GM19452 (cell line): ENCODE measurements around the gene PDC.
"Not testable (repeated sequence)": the region's sequence is repeated elsewhere in the genome, so short reads cannot be mapped to it uniquely, and the experiment has no call there.

Source experiments
- ATAC-seq: cut with Tn5 transposase; IDR thresholded peaks from one replicate; pipeline ENCODE4 v1.9.1; 2021; ENCODE audit not compliant: unreplicated experiment

PDC gene

GRCh38 chr1:186473047-186473446 is 12.1 kb upstream of the PDC start:
- ATAC-seq: no peak

- ATAC-seq: no peak
These were observed 5.0 kb upstream of the PDC start for GRCh38 chr1:186465946-186466345.

GRCh38 chr1:186465491-186465890 is 4.6 kb upstream of the PDC start:
- not testable (repeated sequence) for ATAC-seq

- ATAC-seq: no peak
These were observed 3.0 kb upstream of the PDC start for GRCh38 chr1:186463926-186464325.

DNA sequence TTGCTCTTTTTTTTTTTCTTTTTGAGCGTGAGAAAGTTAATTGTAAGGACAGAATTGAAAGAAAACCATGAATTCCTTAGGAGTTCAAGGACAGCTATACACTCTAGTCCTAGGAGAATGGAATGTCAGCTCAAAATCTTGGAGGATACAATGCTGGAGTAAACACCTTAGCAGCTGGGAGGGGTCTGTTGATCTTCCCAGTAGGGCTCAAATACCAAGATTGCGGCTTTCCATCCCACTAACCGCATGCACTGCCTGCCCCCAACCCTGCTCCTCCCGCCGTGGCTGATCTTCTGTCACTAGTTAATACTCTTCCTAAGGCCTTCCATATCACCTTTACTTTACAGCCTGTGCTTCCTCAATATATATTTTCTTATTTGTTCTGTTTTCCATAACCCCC is 2.6 kb upstream of the PDC start:
- ATAC-seq: no peak

GRCh38 chr1:186459161-186459560 is 1.8 kb downstream of the PDC start:
- ATAC-seq: not testable (repeated sequence)

GRCh38 chr1:186456729-186457255 is 4.1 kb downstream of the PDC start:
- no peak for ATAC-seq

DNA sequence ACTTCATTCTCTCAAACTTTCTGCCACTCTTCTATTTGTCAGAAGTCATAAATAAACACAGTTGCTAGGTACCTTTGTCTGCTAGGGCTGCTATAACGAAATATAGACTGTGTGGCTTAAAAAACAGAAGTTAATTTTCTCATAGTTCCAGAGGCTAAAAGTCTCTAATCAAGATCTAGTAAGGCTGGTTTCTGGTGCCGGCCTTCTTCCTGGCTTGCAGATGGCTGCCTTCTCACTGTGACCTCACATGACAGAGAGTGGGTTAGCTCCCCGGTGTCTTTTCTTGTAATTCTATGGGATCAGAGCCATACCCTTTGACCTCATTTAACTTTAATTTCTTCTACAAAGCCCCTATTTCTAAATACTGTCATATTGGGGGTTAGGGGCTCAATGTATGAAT is 5.9 kb downstream of the PDC start:
- ATAC-seq: no peak

DNA sequence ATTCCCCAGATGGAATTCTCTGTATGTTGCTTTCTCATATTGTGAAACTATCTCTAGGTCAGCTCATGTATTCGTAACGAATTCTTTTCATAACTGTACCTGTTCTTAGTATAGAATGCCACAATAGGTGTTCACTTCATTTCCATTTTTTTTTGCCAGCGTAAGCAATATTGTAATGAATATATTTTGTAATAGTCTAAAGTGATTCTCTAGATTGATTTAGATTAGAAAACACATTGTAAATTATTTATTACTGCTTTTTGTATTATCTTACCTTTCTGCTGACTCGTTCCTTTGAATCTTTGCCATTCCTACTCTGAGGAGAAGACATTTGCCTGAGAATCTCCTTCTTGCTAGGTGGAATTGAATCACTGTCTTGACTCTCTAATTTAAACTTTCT is 14.8 kb downstream of the PDC start:
- ATAC-seq: no peak

GRCh38 chr1:186443638-186444037 is 17.3 kb downstream of the PDC start:
- ATAC-seq: no peak

- ATAC-seq: no peak
These were observed 18.1 kb downstream of the PDC start for GRCh38 chr1:186442651-186443375.

- no peak for ATAC-seq
These were observed 20.3 kb downstream of the PDC start for GRCh38 chr1:186440584-186440983.

- ATAC-seq: no peak
These were observed 22.3 kb downstream of the PDC start for GRCh38 chr1:186438567-186438966.

GRCh38 chr1:186435336-186435735 is 25.6 kb downstream of the PDC start:
- ATAC-seq: no peak

GRCh38 chr1:186429017-186429416 is 31.9 kb downstream of the PDC start:
- no peak for ATAC-seq

DNA sequence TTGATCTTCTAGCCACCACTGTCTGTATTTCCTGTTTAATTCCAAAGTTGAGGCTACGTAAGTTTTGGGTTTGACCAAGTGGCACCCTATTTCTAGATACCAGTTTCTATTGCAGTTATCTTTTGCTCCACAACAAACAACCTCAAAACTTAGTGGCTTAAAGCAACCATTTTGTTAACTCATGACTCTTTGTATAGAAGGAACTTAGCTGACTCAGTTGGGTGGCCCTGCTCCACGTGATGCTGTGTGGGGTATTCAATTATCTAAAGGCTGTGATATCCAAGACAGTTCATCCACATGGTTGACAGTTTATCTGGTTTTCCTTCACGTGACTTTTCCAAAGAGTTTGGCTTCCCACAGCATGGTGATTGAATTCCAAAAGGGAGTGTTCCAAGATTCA is 34.8 kb downstream of the PDC start:
- no peak for ATAC-seq

DNA sequence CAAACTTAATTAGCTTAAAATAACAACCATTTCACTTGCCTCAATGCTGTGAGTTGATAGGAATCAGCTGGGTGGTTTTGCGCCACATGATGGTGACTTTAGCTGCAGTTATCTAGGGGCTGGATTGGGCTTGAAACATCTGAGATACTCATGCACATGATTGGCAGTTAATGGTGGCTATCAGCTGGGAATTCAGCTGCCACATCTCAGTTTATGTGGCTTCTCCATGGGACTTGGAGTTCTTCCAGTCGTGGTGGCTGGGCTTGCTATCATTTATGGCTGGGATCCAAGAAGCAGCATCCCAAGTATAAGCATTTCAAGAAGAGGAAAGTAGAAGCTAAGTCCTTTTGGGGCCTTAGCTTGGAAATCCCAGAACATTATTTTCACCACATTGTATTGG is 36.4 kb downstream of the PDC start:
- no peak for ATAC-seq

DNA sequence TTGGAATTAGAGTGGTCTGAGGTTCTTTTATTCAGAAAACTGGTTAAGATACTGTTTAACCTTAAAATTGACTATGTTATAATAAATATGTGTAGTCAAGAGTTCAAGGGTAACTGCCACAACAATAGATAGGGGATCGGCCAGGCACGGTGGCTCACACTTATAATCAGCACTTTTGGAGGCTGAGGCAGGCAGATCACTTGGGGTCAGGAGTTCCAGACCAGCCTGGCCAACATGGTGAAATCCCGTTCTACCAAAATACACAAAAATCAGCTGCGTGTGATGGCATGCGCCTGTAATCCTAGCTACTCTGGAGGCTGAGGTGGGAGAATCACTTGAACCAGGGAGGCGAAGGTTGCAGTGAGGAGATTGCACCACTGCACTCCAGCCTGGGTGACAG is 39.5 kb downstream of the PDC start:
- no peak for ATAC-seq

DNA sequence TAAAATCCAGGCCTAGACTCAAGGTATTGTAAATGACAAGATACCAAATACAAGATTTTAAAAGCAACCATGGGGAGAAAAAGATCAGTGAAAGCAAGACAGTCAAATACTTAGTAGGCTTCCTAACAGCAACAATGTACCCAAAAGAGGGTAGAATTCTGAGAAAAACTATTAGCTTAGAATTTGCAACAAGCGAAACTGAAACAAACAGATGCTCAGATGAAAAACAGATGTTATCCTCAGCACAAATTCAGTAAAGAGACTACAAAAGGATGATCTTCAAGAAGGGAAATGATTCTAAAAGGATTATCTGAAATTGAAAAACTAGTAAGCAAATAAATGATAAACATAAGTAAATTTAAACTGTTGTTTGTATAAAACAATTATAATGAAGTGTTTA is 40.0 kb downstream of the PDC start:
- ATAC-seq: peak; percentile 81

GRCh38 chr1:186420311-186420710 is 40.6 kb downstream of the PDC start:
- no peak for ATAC-seq

DNA sequence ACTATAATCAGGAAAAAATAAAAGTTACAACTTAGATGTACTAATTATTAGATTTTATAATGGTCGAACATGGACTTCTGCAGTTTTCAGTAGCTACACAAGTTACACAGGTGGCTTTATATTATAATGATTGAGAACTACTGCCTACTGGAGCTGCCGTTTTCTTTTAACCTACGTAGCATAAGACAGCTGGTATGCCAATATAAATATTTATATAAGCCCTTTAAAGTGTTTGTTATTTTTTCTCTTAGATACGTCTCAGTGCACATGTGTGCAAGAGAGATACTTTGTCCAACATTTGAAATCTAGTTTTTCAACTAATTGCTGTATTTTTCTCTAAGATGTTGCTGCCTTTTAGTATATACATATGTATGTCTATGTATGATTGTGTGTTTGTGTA is 42.4 kb downstream of the PDC start:
- no peak for ATAC-seq

- no peak for ATAC-seq
These were observed 47.6 kb downstream of the PDC start for GRCh38 chr1:186413319-186413718.

DNA sequence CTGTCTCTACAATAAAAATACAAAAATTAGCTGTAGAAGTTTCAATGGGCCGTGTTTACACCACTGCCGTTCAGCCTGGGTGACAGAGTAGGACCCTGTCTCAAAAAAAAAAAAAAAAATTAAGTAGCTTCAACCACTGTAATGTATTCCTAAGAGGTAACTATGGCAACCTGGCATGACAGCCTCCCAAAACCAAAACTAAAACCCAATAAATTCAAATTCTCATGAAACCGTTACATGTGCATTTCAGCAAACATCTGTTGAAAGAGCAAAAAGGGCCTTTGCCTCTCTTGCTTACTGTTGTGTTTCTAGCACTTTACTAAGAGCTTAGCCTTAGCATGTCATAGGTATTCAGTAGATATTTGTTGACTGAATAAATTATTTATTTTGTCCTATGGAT is 51.8 kb downstream of the PDC start:
- no peak for ATAC-seq
